ENCODE data around the gene SLC17A5. TPM values are rescaled to one million over a fixed set of nuclear protein-coding genes. Genes with fewer than 3 reads are reported as not detected.

SLC17A5 gene, protein sequence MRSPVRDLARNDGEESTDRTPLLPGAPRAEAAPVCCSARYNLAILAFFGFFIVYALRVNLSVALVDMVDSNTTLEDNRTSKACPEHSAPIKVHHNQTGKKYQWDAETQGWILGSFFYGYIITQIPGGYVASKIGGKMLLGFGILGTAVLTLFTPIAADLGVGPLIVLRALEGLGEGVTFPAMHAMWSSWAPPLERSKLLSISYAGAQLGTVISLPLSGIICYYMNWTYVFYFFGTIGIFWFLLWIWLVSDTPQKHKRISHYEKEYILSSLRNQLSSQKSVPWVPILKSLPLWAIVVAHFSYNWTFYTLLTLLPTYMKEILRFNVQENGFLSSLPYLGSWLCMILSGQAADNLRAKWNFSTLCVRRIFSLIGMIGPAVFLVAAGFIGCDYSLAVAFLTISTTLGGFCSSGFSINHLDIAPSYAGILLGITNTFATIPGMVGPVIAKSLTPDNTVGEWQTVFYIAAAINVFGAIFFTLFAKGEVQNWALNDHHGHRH
- total RNA-seq (5.4 and 9.9 TPM in 2 replicates), polyA plus RNA-seq (17.8 and 19.8 TPM in 2 replicates)

GRCh38 chr6:73653571-73654424 is at the start of gene SLC17A5:
Gene SLC17A5 (minus strand): TSS chr6:73653992. CDS start chr6:73653886, 106 bp downstream.
- Histone ChIP-seq H3K27me3 (no peaks in the 10 kb centered on the region), H3K36me3 (no peaks in the 10 kb centered on the region), H3K4me3 (peak within 1 kb of the TSS; percentile 56), H3K4me1 (ENCODE audit: low read depth) (peaks cover 3% of the 10 kb centered on the region), H3K27ac (peak within 1 kb of the TSS; percentile 86), H3K9me3 (ENCODE audit: low read depth) (no peaks in the 10 kb centered on the region)
- TF ChIP-seq, protein P1, sequence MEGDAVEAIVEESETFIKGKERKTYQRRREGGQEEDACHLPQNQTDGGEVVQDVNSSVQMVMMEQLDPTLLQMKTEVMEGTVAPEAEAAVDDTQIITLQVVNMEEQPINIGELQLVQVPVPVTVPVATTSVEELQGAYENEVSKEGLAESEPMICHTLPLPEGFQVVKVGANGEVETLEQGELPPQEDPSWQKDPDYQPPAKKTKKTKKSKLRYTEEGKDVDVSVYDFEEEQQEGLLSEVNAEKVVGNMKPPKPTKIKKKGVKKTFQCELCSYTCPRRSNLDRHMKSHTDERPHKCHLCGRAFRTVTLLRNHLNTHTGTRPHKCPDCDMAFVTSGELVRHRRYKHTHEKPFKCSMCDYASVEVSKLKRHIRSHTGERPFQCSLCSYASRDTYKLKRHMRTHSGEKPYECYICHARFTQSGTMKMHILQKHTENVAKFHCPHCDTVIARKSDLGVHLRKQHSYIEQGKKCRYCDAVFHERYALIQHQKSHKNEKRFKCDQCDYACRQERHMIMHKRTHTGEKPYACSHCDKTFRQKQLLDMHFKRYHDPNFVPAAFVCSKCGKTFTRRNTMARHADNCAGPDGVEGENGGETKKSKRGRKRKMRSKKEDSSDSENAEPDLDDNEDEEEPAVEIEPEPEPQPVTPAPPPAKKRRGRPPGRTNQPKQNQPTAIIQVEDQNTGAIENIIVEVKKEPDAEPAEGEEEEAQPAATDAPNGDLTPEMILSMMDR (IDR thresholded peaks at IDR 0.05; ENCODE audit: low read depth, low read length) = no peak
- DNase-seq (ENCODE audit: low read depth in 1 of 2, low spot score in 1 of 2) = peak; percentile 95 to 96

DNA sequence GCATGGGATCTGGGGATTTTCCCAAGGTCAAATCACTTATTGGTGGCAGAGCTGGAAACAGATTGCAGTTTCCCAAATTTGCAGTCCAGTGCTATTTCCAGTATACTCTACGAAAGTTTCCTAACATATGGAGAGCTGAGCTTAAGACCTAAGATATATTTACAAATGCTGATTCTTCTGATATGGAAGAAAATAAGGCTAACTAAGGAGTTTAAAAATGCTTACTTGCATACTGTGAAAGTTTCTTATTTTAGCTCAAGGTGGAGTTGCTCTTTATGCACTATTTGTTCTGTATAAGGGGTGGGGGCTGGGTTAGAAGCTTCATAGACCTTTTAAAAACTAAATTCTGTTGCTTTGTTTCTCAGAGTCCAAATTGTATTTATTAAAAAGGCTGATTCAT is 49.7 kb upstream of the SLC17A5 start:
- H3K4me3 ChIP-seq = no peak overlapping the region
- H3K4me1 ChIP-seq (ENCODE audit: low read depth) = peaks cover 7% of the 10 kb centered on the region
- no peaks in the 10 kb centered on the region for H3K27me3 ChIP-seq
- DNase-seq (ENCODE audit: low read depth in 1 of 2, low spot score in 1 of 2) = no peak
- TF ChIP-seq, protein P1 (IDR thresholded peaks at IDR 0.05; ENCODE audit: low read depth, low read length) = no peak
- H3K27ac ChIP-seq = no peak overlapping the region
- no peaks in the 10 kb centered on the region for H3K36me3 ChIP-seq
- H3K9me3 ChIP-seq (ENCODE audit: low read depth) = no peaks in the 10 kb centered on the region

DNA sequence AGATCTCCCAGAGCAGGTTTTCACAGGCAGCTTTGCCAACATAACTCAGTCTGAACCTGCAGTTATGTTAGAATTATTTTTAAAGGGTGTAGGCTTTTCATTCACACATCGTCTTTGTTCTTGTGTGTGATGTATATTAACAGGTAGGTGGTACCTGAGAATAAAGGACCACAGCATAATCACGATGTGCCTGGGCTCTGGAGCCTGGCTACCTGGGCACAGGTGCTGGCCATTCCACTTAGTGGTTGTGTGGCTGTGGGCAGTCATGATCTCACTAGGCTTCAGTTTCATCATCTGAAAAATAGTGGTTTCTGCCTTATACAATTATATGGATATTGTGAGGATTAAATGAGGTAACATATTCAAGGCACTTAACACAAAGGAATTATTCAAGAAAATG is 48.7 kb upstream of the SLC17A5 start:
- DNase-seq (ENCODE audit: low read depth in 1 of 2, low spot score in 1 of 2) = no peak
- TF ChIP-seq, protein P1 (IDR thresholded peaks at IDR 0.05; ENCODE audit: low read depth, low read length) = no peak
- H3K4me1 ChIP-seq (ENCODE audit: low read depth) = peaks cover 7% of the 10 kb centered on the region
- no peaks in the 10 kb centered on the region for H3K9me3 ChIP-seq (ENCODE audit: low read depth)
- no peak overlapping the region for H3K4me3 ChIP-seq
- no peaks in the 10 kb centered on the region for H3K27me3 ChIP-seq
- H3K27ac ChIP-seq = no peak overlapping the region
- no peaks in the 10 kb centered on the region for H3K36me3 ChIP-seq

GRCh38 chr6:73699676-73700459 is 46.1 kb upstream of the SLC17A5 start:
- Histone ChIP-seq H3K27ac (no peak overlapping the region), H3K9me3 (ENCODE audit: low read depth) (no peaks in the 10 kb centered on the region), H3K36me3 (no peaks in the 10 kb centered on the region), H3K4me1 (ENCODE audit: low read depth) (peaks cover 7% of the 10 kb centered on the region), H3K4me3 (no peak overlapping the region), H3K27me3 (no peaks in the 10 kb centered on the region)
- DNase-seq (ENCODE audit: low read depth in 1 of 2, low spot score in 1 of 2) = peak in 1 of 2 donors; percentile 32
- TF ChIP-seq, protein P1 (IDR thresholded peaks at IDR 0.05; ENCODE audit: low read depth, low read length) = no peak
